HG02938 (cell line): ENCODE measurements around the gene CASP3.
"Not testable (repeated sequence)": the region's sequence is repeated elsewhere in the genome, so short reads cannot be mapped to it uniquely, and the experiment has no call there.

Experiments used
- ATAC-seq: cut with Tn5 transposase; IDR thresholded peaks from one replicate; pipeline ENCODE4 v1.9.1; 2021; ENCODE audit warnings: mild to moderate bottlenecking, moderate library complexity; ENCODE audit not compliant: unreplicated experiment

The CASP3 gene

DNA sequence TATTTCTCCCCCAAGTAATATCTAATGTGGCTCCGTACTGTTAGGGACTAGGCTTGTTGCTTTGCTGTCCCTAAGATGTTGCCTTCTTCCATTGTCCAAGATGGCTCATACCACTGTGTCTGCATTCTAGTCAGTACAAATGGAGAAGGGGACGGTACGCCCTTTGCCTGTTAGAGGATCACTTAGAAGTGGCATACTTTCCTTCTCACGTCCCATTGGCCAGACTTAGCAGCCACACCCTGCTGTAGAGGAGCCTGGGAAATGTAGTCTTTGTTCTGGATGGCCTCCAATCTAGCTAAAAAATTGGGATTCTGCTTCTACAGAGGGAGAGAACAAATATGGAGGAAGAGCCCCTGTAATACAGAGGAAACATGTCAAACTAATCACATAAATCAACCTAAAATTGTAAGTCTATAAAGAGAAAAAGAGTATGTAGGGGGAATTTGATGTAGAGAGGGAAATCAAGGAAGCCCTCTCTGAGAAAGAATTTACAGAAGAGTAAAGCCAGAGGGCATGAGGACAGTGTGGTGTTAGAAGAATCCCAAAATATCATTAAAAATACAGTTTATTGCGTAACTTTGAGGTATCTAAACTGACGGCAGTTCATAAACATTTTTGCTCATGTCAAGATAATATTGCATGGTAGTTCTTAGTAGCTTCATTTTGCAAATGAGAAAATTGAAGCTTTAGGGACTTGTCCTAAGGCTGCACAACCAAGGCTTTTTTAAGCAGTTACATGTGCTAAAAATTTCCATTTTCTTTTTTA, 15.4 kb upstream of the CASP3 start:
- peak; percentile 51 for ATAC-seq

DNA sequence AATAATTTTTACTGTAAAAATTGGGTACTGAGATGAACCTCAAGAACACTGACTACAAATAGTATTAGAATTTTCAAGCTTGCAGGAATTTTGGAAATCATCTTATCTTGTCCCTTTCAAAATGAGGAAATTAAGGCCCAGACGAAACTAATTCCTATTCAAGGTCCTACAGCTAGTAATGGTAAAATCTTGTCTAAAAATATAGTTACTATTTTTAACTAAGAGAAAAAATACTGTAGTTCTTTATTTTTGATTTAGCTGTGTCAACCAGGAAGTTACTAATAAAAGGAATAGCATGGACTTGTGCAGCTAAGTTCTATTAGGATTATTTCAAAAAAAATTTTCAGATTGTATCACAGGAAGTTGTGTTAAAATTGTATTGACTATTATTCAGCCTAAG, 13.0 kb upstream of the CASP3 start:
- ATAC-seq = no peak

DNA sequence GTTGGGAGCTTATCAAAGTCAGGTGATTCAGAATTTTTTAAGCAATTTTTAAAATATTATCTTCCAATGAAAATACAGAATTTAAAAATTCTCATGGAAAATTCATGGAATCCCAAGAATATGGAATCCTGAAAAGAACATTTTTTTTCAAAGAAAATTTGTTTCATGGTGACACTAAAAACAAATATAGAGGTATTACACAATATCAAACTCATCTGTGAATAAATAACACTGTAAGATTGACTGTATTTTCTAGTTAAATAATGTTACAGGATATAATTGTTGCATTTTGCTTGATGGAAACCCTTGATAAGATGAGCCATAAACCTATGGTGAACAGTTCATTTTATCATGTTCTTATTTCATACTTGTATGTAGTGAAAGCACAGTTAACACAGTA, 11.7 kb upstream of the CASP3 start:
- no peak for ATAC-seq

DNA sequence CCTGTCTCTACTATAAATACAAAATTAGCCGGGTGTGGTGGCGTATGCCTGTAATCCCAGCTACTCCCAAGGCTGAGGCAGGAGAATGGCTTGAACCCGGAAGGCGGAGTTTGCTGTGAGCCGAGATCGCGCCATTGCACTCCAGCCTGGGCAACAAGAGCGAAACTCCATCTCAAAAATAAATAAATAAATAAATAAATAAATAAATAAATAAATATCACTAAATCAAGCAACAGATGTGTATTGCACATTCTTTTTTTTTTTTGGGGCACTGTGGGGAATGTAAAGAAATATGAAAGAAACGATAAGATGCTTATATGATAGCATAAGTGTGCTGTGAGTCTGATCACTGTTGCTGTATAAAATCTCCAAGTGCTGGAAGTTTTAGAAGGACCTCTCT, 8.6 kb upstream of the CASP3 start:
- not testable (repeated sequence) for ATAC-seq

DNA sequence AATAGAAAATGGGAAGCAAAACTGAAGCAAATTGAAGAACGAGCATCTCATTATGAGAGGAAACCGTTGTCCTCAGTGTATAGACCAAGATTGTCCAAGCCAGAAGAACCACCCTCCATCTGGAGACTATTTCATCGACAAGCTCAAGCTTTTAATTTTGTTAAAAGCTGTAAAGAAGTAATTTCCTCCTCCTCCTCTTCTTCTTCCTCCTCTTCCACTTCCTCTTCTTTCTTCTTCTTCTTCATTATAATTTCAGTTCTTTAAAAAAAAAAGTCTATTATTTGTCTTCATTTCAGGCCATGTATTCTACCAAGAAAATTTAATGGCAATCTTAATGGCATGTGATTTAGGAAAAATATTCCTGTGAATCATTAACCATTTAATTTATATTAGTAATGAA, 7.9 kb upstream of the CASP3 start:
- no peak for ATAC-seq

DNA sequence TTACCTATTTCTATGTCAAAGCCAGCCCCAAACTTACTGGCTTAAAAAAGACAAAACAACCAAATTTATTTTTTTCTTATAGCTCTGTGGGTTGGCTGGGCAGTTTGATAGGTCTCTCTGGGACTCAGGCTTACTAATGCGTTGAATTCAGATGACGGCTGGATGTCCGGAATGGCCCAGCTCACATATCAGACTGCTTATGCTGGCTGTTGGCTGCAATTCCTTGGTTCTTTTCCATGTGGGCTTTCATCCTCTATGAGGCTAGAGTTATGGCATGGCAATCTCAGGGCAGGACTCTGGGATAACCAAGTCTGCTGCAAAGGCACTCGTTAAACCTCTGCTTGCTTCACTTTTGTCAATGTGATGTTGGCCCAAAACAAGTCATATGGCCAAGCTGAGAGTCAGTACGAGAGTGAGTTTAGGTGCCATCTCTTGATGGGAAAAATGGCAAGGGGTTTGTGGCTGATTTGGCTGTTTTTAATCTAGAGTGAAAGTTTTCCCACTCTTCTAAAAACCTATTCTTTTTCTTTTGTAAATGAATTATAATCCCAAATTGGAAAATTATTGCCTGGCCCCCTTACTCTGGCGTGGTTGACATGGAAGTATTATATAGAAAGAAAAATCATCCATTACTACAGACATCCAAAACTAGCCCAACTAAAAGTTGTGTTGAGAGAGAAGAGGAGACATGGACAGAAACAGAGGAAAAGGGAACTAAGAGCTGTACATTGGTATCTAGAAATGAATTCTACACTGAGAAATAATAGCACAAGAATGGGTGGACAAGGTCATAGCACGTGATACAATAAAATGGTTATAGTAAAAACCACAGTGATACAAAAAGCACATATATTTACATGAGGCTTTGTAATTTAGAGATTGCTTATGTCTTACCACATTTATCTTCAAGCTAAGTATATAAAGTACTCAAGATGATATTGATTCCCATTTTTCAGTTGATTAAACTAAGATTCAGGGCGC, 6.9 kb upstream of the CASP3 start:
- ATAC-seq = no peak

DNA sequence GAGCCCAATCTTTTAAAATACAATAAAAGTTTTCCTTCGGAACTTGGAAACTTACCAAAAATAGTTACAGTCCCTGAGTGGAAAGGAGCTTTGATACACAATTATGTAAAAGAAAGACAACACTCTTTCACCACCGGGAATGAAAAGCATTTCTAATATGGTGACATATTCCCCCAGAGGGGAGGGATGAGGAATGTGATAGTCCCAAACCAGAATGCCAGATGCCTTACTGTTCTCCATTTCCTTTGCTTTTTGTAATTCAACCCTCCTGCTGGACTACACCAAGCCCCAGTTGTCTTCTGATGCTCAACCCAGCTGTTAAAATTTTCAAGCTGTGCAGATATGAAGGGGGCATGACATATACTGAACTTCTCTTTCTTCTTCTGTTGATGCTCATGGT, 4.4 kb upstream of the CASP3 start:
- no peak for ATAC-seq

DNA sequence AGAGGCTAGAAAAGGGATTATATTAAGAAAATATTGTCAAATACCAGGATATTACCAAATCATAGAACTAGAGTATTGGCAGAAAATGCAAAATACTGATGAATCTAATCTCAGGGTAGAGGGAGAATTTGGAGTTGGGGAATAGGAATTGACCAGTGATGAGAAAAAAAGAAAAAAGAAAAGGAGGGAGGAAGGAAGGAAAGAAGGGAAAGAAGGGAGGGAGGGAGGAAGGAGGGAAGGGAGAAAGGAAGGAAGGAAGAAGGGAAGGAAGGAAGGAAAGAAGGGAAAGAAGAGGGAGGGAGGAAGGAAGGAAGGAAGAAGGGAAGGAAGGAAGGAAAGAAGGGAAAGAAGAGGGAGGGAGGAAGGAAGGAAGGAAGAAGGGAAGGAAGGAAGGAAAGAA, 3.4 kb upstream of the CASP3 start:
- not testable (repeated sequence) for ATAC-seq

DNA sequence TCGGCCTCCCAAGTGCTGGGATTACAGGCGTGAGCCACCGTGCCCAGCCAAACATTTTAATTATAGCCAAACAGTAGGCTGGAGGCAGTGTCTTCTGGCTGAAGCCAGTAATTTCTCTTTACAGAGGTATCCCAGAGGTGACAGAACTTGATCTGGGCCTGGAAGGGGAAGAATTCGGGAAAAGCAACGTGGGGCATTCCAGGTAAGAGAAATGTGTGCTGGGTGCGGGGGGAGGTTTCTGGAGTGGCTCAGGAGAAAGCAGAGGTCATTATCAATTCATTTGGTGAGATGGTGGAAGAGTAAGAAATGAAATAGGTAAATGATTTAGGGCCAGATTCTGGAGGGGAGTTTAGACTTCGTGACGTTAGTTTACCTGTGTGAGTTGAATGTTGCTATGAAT, 2.7 kb upstream of the CASP3 start:
- ATAC-seq = no peak

DNA sequence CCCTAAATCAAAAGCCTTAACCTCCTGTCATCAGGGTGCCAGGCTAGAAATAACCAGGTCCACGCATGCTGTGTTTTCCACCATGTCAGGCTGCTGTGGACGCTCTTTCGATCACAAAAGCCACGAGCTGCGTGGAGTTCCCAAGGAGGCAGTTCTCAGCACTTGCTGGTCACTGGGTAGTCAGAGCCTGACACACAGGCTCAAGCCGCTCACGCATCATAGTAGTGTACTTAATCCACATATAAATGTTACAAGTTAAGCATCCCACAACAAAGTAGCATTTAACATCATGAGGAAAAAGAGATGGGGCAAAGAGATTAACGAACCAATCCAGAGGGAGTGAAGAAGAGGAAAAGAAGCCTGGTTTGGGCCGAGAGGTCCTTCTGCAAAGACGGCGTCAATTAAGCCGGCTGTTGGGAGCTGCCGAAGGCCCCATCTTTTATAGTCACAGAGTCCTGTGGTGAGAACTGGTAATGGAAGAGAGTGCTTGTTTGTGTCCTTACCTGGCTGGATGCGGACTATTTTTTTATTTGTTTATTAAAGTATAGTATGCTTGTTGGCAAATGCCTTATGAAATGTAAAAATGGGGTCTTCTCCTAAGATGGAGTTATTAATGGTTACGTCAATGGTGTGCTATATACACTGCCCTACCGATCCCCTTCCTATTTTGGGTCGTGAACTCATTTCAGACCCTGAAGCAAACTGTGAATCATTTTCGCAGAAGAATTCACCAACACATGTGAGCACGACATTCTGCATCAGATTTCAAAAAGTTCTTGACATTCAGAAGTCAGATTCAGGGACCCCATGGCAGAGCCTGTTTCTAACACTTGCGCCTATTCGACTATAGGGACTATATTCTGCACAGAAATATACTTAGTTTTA, 966 bp upstream of the CASP3 start:
- ATAC-seq = peak; percentile 15

DNA sequence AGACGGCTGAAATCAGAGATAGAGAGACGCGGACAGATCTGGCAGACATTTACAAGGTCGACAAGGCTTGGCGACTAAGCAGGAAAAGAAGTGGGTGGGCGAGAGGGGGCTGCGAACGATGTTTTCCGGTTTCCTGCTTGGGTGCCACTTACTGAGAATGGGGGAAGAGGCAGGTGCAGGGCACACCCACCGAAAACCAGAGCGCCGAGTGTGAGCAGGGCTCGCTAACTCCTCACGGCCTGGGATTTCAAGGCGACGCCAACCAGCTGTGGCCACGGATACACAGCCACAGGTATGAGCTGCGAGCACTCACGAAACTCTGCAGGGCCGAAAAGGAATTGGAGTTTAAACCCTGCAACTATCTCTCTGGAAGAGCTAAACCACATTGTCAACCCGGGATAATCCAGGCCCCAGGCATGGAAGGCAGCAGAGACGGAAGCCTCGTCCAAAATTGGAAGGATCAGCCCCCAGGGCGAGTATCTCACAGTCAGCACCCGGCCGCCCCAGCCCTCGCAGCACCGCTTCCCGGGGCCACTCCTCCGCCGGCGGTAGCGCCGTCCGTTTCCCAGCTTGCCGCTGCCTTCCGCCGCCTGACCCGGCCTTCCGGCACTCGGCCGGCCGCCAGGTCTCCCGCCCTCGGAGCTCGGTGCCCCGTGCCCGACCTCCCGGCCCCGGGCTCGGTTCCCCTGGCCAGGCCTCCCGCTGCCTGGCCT, 778 bp downstream of the CASP3 start:
- peak; percentile 23 for ATAC-seq

DNA sequence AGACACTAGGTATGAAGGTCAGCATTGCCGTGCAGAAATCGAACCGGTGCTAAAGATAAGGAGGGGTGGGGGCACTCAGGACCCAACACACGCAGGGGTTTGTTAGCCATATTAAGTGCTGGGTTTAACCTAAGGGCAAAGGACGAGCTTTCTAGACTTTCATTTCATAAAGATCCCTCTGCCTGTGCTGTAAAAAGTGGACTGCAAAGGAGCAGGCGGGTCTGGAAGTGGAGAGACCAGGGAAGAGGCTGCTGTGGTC, 1.3 kb downstream of the CASP3 start:
- ATAC-seq = no peak

DNA sequence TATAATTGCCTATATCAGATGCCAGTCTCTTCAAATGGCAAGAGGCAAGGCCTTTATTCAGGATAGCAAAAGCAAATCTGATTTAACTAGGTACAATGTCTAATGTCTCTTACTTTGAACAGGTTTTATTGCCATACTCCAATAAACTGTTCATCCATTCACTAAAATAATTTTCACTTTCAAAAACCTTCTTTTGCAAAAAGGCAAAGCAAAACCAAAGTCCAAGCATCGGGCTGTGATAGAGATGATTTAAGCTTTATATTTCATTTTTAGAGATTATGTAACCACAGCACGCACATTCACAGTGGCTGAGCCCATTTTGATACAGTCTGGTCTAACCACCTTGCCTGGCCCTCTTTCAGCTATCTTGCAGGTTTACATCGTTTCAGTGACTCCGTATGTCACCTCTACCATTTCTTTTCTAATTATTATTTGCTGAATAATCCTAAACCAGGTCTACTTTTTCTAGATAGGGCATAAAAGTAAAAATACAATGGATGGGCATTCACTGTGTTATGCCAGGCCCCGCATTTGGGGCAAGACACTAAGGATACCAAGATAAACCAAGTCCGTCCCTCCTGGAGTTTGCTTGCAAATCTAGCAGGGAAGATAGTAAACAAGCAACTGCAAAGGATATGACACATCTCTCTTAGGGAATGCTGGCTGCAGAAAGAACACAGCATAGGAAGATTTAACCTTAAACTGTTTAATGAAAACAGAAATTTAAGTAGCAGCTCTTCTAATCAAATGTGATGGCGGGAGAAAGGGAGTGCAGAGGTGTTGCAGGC, 1.8 kb downstream of the CASP3 start:
- ATAC-seq = no peak

DNA sequence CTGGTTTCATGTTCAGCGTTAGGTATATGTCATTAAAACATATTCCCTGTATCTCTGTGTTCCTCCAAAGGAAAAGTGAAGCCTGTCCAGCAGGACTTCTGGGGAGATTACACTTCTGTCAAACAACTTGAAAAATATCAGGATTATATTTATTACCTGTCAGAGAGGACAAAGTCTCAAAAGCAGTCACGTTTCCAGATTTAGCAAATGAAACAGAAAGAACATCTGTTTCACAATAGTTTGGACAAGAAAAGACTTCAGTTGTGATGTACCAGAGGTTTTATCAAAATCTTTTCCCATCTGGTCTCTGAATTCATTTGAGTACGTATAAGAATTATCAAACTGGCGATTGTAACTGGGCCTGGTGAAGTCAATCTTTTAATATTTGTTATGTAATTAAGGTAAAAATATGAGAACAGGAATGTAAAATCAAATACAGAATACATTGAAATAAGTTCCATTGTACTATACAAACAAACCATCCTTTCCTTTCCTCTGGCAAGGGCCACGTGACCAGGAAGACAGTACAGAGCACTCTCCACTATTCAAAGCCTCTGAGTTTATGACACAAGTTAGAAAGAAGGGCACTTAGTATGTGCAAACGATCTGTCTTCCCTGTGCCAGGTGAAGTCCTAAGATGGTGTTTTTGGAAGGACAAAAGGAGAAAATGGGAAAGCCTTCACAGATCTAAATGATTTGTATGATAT, 3.2 kb downstream of the CASP3 start:
- ATAC-seq = no peak

DNA sequence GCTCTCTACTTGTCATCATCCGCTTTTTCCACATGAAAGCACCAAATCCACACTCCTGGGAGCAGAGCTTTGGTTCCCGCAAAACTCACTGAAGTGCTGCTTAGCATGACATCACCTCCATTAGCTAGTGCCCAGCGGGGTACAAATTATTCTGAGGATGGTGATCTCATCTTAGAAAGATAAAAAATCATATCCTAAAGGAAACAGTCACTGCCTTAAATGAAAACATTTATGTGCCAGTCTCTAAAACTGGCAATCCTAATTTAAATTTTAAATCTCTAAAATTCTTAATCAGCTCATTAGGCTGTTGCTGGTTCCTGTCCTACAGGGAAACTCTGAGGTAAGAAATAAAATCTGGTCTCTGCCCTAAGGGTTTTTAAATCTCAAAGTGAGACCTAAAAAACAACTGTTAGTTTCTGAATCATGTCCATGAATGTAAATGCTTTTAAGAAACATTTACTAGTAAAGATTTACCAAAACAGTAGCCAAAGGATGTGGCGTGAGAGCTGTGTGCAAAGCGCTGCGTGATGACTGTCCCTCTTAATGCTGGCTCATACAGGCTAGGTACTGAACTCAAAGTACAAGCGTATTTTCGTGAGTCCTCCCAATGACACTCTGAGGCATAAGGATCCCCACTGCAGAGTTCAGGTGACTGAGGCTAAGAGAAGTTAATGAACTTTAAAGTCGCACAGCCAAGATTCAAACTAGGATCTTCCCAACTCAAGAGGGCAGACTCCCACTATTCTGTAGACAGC, 4.5 kb downstream of the CASP3 start:
- no peak for ATAC-seq

DNA sequence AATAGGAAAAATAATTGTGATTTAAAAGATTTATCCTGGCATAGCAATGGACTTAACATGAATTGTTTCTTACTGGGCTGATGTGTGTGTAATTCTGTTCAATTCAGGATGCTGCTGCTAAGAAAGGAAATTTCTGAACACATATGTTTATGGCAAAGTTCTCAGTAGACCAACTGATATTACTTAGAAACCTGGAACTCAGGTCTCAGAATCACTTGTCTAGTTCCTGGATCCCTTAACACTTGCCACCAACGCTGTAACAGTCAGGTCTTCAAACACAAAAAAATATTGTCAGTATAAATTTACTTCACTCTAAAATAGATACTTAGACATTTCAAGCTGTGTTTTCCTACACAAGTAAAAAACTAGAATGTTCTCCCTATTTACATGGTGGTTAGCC, 5.5 kb downstream of the CASP3 start:
- no peak for ATAC-seq

DNA sequence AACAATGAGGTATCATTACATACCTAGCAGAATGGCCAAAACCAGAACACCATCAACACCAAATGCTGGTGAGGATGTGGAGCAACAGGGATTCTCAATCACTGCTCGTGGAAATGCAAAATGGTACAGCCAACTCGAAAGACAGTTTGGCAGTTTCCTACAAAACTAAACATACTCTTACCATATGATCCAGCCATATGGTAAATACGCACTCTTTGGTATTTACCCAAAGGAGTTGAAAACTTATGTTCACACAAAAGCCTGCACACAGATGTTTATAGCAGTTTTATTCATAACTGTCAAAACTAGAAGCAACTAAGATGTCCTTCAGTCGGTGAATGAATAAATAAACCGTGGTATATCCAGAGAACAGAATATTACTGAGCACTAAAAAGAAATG, 7.8 kb downstream of the CASP3 start:
- no peak for ATAC-seq

DNA sequence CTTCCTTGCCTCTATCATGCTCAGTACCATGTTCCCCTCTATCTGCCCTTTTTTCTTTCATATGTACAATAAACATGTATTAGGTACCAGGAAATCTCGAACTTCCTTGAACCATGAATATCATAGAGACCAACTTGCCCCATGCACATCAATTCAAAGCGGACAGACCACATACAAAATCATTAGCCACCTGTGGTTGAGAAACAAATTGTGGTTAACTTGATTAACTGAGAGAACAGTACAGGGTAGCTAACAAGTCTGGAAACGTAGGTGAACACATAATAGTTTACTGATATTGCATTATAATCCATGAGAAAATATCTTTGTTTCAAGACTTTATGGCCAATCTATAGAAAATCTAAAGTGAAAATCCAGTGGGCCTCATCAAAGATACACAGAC, 8.2 kb downstream of the CASP3 start:
- ATAC-seq = peak; percentile 56

DNA sequence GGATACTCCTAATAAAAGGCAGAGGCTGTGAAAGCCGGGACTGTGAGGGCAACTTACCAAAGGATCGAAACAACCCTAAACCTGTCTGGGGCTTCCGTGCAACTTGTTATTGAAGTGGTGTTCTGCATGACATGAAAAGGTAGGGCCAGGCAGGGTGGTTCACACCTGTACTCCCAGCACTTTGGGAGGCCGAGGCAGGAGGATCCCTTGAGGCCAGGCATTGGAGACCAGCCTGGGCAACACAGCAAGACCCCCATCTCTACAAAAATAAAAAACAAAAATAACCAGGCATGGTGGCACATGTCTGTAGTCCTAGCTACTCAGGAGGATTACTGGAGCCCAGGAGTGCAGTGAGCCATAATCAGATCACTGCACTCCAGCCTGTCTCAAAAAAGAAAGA, 12.3 kb downstream of the CASP3 start:
- ATAC-seq = no peak
